Effector memory CD8-positive, alpha-beta T cell (primary cell): ENCODE results near the gene SLC30A1.
"Not testable (repeated sequence)": the region's sequence is repeated elsewhere in the genome, so short reads cannot be mapped to it uniquely, and the experiment has no call there.

Experiments used
- ATAC-seq: fragments of 150-1000 bp; cut with Tn5 transposase; replicated peaks from 2 replicates; pipeline ENCODE4 v1.10.0; 2021; ENCODE audit warnings: mild to moderate bottlenecking, moderate library complexity
- DNase-seq, 3 experiments: peaks; one replicate each; pipeline ENCODE4 v3.0.0; 2021
- H3K27ac Mint-ChIP-seq, 2 donors: one replicate each; pipeline ENCODE4 v1.8.0; 2022; ENCODE audit warnings: mild to moderate bottlenecking in 2 of 2, mixed read lengths in 2 of 2, moderate library complexity in 2 of 2
- H3K27me3 Mint-ChIP-seq, 2 donors: one replicate each; pipeline ENCODE4 v1.8.0; 2022; ENCODE audit warnings: mixed read lengths in 2 of 2
- H3K36me3 Mint-ChIP-seq: one replicate; pipeline ENCODE4 v1.8.0; 2022; ENCODE audit warnings: mild to moderate bottlenecking, moderate library complexity, mixed read lengths; ENCODE audit not compliant: insufficient read depth
- H3K4me1 Mint-ChIP-seq, 2 donors: one replicate each; pipeline ENCODE4 v1.8.0; 2022; ENCODE audit warnings: low read depth in 2 of 2, mixed read lengths in 2 of 2
- H3K4me3 Mint-ChIP-seq, 2 donors: one replicate each; pipeline ENCODE4 v1.8.0; 2022; ENCODE audit warnings: mild to moderate bottlenecking in 2 of 2, mixed read lengths in 2 of 2, moderate library complexity in 2 of 2
- H3K9me3 Mint-ChIP-seq, 2 donors: one replicate each; pipeline ENCODE4 v1.8.0; 2022; ENCODE audit warnings: mixed read lengths in 2 of 2

SLC30A1 gene

GRCh38 chr1:211540824-211541223, 38.1 kb downstream of the SLC30A1 start:
- not testable (repeated sequence) for H3K36me3 Mint-ChIP-seq, DNase-seq, H3K27ac Mint-ChIP-seq, H3K4me1 Mint-ChIP-seq, H3K4me3 Mint-ChIP-seq, H3K9me3 Mint-ChIP-seq, ATAC-seq
- H3K27me3 Mint-ChIP-seq = peaks cover 29 to 43% of the 10 kb centered on the region in 2 donors

DNA sequence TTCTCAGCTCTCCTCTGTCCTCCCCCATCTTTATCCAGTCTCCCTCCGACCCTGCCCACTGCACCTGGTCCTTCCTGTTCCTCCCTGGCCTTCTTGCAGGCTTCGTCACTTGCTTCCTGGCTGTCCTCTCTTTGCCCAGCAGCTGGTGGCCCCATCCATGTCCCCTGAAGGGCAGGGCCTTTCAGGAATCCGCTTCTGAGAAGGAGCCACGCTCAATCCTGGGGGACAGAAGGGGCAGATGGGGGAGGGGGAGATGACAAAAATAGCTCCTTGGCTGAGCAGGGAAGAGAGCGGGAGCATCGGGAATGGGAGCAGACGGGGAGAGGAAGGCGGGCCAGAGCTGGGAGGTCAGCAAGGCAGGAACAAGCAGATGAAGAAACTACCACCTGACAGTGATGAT, 40.7 kb downstream of the SLC30A1 start:
- H3K4me3 Mint-ChIP-seq = no peak overlapping the region

GRCh38 chr1:211537253-211537652, 41.7 kb downstream of the SLC30A1 start:
- no peak overlapping the region for H3K27ac Mint-ChIP-seq
- DNase-seq = no peak
- H3K4me3 Mint-ChIP-seq = no peak overlapping the region
- no peaks in the 10 kb centered on the region for H3K36me3 Mint-ChIP-seq
- H3K27me3 Mint-ChIP-seq = peaks cover 20 to 31% of the 10 kb centered on the region in 2 donors
- no peak for ATAC-seq
- H3K4me1 Mint-ChIP-seq = peaks cover 3% of the 10 kb centered on the region in 2 donors
- H3K9me3 Mint-ChIP-seq = no peaks in the 10 kb centered on the region

More for the DNA sequence above, 40.7 kb downstream of the SLC30A1 start:
- H3K27ac Mint-ChIP-seq = no peak overlapping the region
- peaks cover 3 to 4% of the 10 kb centered on the region in 2 donors for H3K4me1 Mint-ChIP-seq
- H3K36me3 Mint-ChIP-seq = no peaks in the 10 kb centered on the region
- H3K27me3 Mint-ChIP-seq = peaks cover 22 to 33% of the 10 kb centered on the region in 2 donors
- ATAC-seq (no peak), DNase-seq (no peak)
- no peaks in the 10 kb centered on the region for H3K9me3 Mint-ChIP-seq

DNA sequence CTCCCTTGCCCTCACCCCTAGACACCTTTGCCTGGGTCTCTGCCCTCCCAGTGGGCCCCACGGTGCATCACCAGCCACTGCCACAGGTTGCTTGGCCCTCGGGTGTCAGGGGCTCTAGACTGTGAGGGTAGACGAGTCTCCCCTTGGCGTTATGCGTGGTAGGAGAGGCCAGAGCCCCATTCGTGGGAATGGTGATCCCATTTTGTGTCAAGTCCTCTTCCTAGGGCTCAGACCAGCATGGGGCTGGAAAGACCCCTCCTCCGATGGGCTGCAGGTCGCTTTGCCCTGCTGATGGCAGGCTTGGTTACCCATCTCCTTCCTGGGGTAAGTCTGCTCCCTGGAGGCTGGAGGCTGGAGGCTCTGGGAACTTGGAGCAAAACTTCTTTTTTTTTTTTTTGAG, 42.4 kb downstream of the SLC30A1 start:
- H3K4me1 Mint-ChIP-seq = no peaks in the 10 kb centered on the region
- H3K27ac Mint-ChIP-seq = no peak overlapping the region
- no peak overlapping the region for H3K4me3 Mint-ChIP-seq
- ATAC-seq (no peak), DNase-seq (no peak)
- H3K27me3 Mint-ChIP-seq = peaks cover 16 to 24% of the 10 kb centered on the region in 2 donors
- H3K9me3 Mint-ChIP-seq = no peaks in the 10 kb centered on the region
- no peaks in the 10 kb centered on the region for H3K36me3 Mint-ChIP-seq

- DNase-seq = no peak
- no peaks in the 10 kb centered on the region for H3K9me3 Mint-ChIP-seq
- peaks cover 11 to 20% of the 10 kb centered on the region in 2 donors for H3K27me3 Mint-ChIP-seq
- no peak overlapping the region for H3K27ac Mint-ChIP-seq
- H3K4me1 Mint-ChIP-seq = no peaks in the 10 kb centered on the region
- peaks cover 2% of the 10 kb centered on the region for H3K36me3 Mint-ChIP-seq
- ATAC-seq = no peak
- H3K4me3 Mint-ChIP-seq = no peak overlapping the region
Observed at GRCh38 chr1:211535346-211535745, 43.6 kb downstream of the SLC30A1 start.

- peaks cover 2% of the 10 kb centered on the region for H3K36me3 Mint-ChIP-seq
- no peak overlapping the region for H3K27ac Mint-ChIP-seq
- DNase-seq = no peak
- H3K4me3 Mint-ChIP-seq = no peak overlapping the region
- no peaks in the 10 kb centered on the region for H3K9me3 Mint-ChIP-seq
- no peak for ATAC-seq
- peaks cover 11 to 20% of the 10 kb centered on the region in 2 donors for H3K27me3 Mint-ChIP-seq
- H3K4me1 Mint-ChIP-seq = no peaks in the 10 kb centered on the region
Observed at GRCh38 chr1:211534545-211535291, 44.2 kb downstream of the SLC30A1 start.

- Mint-ChIP-seq H3K4me1 (peaks cover 0 to 2% of the 10 kb centered on the region in 2 donors), H3K27ac (no peak overlapping the region), H3K4me3 (no peak overlapping the region), H3K9me3 (no peaks in the 10 kb centered on the region), H3K27me3 (peaks cover 22 to 41% of the 10 kb centered on the region in 2 donors), H3K36me3 (peaks cover 2% of the 10 kb centered on the region)
- DNase-seq = no peak
- ATAC-seq = no peak
Observed at GRCh38 chr1:211532088-211532444, 46.9 kb downstream of the SLC30A1 start.

DNA sequence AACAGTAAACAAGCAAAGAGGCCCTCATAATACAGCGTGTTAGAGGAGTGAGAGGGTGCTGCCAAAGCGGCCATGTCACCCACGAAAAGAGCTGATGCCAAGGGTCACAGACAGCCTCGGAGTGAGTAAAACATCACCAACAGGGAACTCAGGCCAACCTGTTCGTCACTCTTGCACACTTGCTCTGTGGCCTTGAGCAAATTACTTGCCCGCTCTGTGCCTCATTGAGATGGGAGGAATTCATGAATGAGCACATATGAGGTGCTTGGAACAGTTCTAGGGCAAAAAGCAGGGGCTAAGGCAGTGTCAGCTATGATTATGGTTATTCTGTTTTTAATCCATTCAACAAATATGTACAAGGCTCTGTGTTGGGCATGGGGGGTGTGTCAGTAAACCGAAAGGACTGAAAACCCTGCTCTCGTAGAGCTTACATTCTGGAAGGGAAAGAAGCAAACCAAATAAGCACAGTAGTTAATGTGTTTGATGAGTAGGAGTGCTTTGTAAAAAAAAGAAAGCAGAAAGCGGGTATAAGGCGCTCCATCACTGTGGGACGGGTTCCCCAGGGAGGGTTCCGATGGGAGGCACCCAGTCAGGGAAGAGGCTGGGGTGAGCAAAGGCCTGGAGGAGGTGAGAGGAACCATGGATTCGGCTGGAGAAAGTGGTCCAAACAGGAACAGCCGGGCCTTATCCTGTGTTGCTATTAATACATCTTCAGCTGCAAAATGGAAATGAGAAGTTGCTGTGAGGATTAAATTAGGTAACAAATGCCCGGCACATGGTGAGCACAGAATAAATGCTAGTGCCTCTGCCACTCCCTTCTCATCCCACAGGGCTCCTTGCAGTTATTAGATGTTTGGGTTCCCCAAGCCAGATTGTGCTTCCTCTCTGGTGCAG, 47.5 kb downstream of the SLC30A1 start:
- no peak for ATAC-seq
- H3K27me3 Mint-ChIP-seq = peaks cover 22 to 44% of the 10 kb centered on the region in 2 donors

GRCh38 chr1:211530102-211530501, 48.9 kb downstream of the SLC30A1 start:
- no peak for ATAC-seq
- peaks cover 22 to 49% of the 10 kb centered on the region in 2 donors for H3K27me3 Mint-ChIP-seq

More for the DNA sequence above, 47.5 kb downstream of the SLC30A1 start:
- Mint-ChIP-seq H3K4me3 (no peak overlapping the region), H3K9me3 (no peaks in the 10 kb centered on the region), H3K27ac (no peak overlapping the region), H3K4me1 (peaks cover 0 to 2% of the 10 kb centered on the region in 2 donors), H3K36me3 (peaks cover 2% of the 10 kb centered on the region)
- no peak for DNase-seq

GRCh38 chr1:211529453-211529852, 49.5 kb downstream of the SLC30A1 start:
- peaks cover 22 to 53% of the 10 kb centered on the region in 2 donors for H3K27me3 Mint-ChIP-seq
- H3K36me3 Mint-ChIP-seq = peaks cover 2% of the 10 kb centered on the region
- ATAC-seq (no peak), DNase-seq (no peak)
- no peak overlapping the region for H3K4me3 Mint-ChIP-seq
- no peaks in the 10 kb centered on the region for H3K9me3 Mint-ChIP-seq
- peaks cover 0 to 2% of the 10 kb centered on the region in 2 donors for H3K4me1 Mint-ChIP-seq
- no peak overlapping the region for H3K27ac Mint-ChIP-seq

More at GRCh38 chr1:211530102-211530501, 48.9 kb downstream of the SLC30A1 start:
- H3K36me3 Mint-ChIP-seq = peaks cover 2% of the 10 kb centered on the region
- peaks cover 0 to 2% of the 10 kb centered on the region in 2 donors for H3K4me1 Mint-ChIP-seq
- no peaks in the 10 kb centered on the region for H3K9me3 Mint-ChIP-seq
- no peak overlapping the region for H3K4me3 Mint-ChIP-seq
- H3K27ac Mint-ChIP-seq = no peak overlapping the region
- DNase-seq = no peak

DNA sequence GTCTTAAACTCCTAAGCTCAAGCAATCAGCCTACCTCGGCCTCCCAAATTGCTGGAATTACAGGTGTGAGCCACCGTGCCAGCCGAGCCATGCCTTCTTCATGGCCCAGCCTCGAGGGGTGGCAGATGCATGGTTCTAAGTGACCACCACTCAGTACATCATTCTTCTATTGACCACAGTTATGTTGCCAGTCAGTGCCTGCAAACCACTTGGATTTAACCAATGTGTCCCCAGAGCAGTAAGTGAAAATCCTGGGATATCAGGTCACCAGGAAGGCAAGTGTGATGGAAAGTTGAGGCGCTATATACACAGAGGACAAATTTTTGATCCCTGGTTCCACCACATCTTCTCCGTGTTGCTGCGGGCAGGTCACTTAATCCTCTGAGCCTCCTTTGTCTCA, 50.0 kb downstream of the SLC30A1 start:
- H3K27me3 Mint-ChIP-seq = peaks cover 22 to 54% of the 10 kb centered on the region in 2 donors
- ATAC-seq = no peak

DNA sequence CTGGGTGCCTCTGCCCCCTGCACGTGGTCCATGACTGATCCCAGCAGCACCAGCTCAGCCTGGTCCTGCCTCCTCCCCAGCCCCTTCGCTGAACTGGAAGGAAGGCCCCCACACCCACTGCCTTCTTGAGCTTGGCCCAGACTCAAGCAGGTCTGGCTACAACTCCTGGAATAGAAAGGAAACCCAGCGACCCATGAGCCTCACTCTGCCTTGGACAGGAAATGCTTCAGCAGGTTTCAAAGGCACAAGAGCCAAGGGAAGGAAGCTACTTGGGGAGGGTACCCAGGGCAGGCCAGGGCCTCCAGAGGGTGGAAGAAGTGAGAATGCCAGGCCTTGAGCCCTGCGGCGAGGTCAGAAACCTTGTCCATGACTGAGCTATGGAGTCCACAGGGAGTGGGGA, 51.1 kb downstream of the SLC30A1 start:
- DNase-seq (no peak), ATAC-seq (no peak)
- Mint-ChIP-seq H3K27ac (no peak overlapping the region), H3K27me3 (peaks cover 22 to 61% of the 10 kb centered on the region in 2 donors), H3K9me3 (no peaks in the 10 kb centered on the region), H3K4me3 (no peak overlapping the region), H3K4me1 (peaks cover 0 to 2% of the 10 kb centered on the region in 2 donors), H3K36me3 (peaks cover 2% of the 10 kb centered on the region)

More for the DNA sequence above, 50.0 kb downstream of the SLC30A1 start:
- Mint-ChIP-seq H3K36me3 (peaks cover 2% of the 10 kb centered on the region), H3K27ac (no peak overlapping the region), H3K4me3 (no peak overlapping the region), H3K4me1 (peaks cover 0 to 2% of the 10 kb centered on the region in 2 donors), H3K9me3 (no peaks in the 10 kb centered on the region)
- DNase-seq = no peak

DNA sequence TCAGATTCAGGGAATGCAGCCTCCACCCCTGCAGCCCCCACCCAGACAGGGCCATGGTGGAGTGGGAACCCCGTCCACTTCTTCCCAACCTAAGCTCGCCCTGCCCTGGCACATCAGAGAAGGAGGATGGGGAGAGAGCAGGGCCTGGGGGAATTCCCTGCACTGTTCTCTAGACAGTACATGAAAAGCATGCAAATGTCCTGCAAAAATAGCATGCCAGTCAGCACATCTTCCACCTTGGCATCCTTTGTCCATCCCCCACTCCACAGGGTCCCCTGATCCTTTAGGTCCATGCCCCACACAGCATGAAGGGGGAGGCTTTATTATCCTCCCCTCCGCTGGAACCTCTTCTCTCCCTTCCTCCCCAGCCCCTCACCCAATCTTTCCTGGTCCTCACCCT, 52.0 kb downstream of the SLC30A1 start:
- Mint-ChIP-seq H3K9me3 (no peaks in the 10 kb centered on the region), H3K36me3 (peaks cover 2% of the 10 kb centered on the region), H3K4me1 (peaks cover 0 to 2% of the 10 kb centered on the region in 2 donors), H3K4me3 (no peak overlapping the region), H3K27ac (no peak overlapping the region), H3K27me3 (peaks cover 22 to 61% of the 10 kb centered on the region in 2 donors)
- no peak for ATAC-seq
- no peak for DNase-seq
